DOHH2 (cell line): ENCODE data around the gene TST.

Experiments used
- H3F3A ChIP-seq: fragments of 200-600 bp; sonication (generic), shearing (Covaris generic); 2 replicates; pipeline ENCODE4 v1.6.0; 2016; ENCODE audit warnings: antibody characterized with exemption, mild to moderate bottlenecking; ENCODE audit not compliant: control insufficient read depth, insufficient read depth
- H3K27ac ChIP-seq: fragments of 200-600 bp; sonication (generic); 2 replicates; pipeline ENCODE4 v1.5.1; 2014; ENCODE audit warnings: low read depth, mild to moderate bottlenecking, low read length, moderate library complexity
- H3K27me3 ChIP-seq: fragments of 200-600 bp; sonication (generic); 2 replicates; pipeline ENCODE4 v1.6.1; 2014; ENCODE audit warnings: mild to moderate bottlenecking, low read length, mixed read lengths; ENCODE audit not compliant: control insufficient read depth
- H3K36me3 ChIP-seq: fragments of 200-600 bp; sonication (generic); 2 replicates; pipeline ENCODE4 v1.6.1; 2014; ENCODE audit warnings: mild to moderate bottlenecking, low read length, moderate library complexity, mixed read lengths; ENCODE audit not compliant: control insufficient read depth
- H3K4me1 ChIP-seq: fragments of 200-600 bp; sonication (generic); 2 replicates; pipeline ENCODE4 v1.6.1; 2014; ENCODE audit warnings: mild to moderate bottlenecking, low read length, mixed read lengths; ENCODE audit not compliant: control insufficient read depth
- H3K4me2 ChIP-seq: fragments of 200-600 bp; sonication (generic); 2 replicates; pipeline ENCODE4 v1.6.0; 2014; ENCODE audit warnings: mild to moderate bottlenecking, low read length, moderate library complexity
- H3K4me3 ChIP-seq: fragments of 200-600 bp; sonication (generic); 2 replicates; pipeline ENCODE4 v1.5.1; 2014; ENCODE audit warnings: mild to moderate bottlenecking, low read length, mixed read lengths
- H3K79me2 ChIP-seq: fragments of 200-600 bp; sonication (generic); 2 replicates; pipeline ENCODE4 v1.6.1; 2014; ENCODE audit warnings: mild to moderate bottlenecking, low read length, mixed read lengths; ENCODE audit not compliant: control insufficient read depth
- H3K9me2 ChIP-seq: fragments of 200-600 bp; sonication (generic); replicated peaks from 2 replicates; pipeline ENCODE4 v1.6.1; 2014; ENCODE audit warnings: mild to moderate bottlenecking, low read length, mixed read lengths; ENCODE audit not compliant: control insufficient read depth
- H3K9me3 ChIP-seq: fragments of 200-600 bp; sonication (generic); 2 replicates; pipeline ENCODE4 v1.6.1; 2014; ENCODE audit warnings: antibody characterized with exemption, low read length, mixed read lengths; ENCODE audit not compliant: control insufficient read depth, insufficient read depth
- H4K20me1 ChIP-seq: fragments of 200-600 bp; sonication (generic); 2 replicates; pipeline ENCODE4 v1.6.0; 2014; ENCODE audit warnings: low read depth, mild to moderate bottlenecking, antibody characterized with exemption, low read length, moderate library complexity; ENCODE audit not compliant: control insufficient read depth, insufficient read depth
- CTCF ChIP-seq: fragments of 200-600 bp; sonication (generic); IDR thresholded peaks from one replicate; pipeline ENCODE4 v1.5.1; 2014; ENCODE audit warnings: antibody characterized with exemption, mild to moderate bottlenecking, low read depth, low read length; ENCODE audit not compliant: poor library complexity, severe bottlenecking
- EZH2phosphoT487 ChIP-seq: fragments of 200-600 bp; sonication (generic); IDR thresholded peaks from 2 replicates; pipeline ENCODE4 v1.6.1; 2017; ENCODE audit warnings: borderline replicate concordance, mild to moderate bottlenecking, antibody characterized with exemption, low read length, moderate library complexity, mixed read lengths

TST gene

GRCh38 chr22:37056246-37056645 is 37.0 kb upstream of the TST start:
- Histone ChIP-seq H3K79me2 (no peaks in the 10 kb centered on the region), H4K20me1 (no peaks in the 10 kb centered on the region), H3K4me1 (peaks cover 9% of the 10 kb centered on the region), H3K4me3 (no peak overlapping the region), H3F3A (no peaks in the 10 kb centered on the region), H3K9me3 (no peaks in the 10 kb centered on the region), H3K36me3 (no peaks in the 10 kb centered on the region), H3K4me2 (no peak overlapping the region), H3K9me2 (no peaks in the 10 kb centered on the region), H3K27me3 (no peaks in the 10 kb centered on the region), H3K27ac (no peak overlapping the region)
- TF ChIP-seq EZH2phosphoT487 = no peak
- no peak for TF ChIP-seq CTCF

GRCh38 chr22:37054600-37055365 is 35.5 kb upstream of the TST start:
- Histone ChIP-seq H3K27ac (no peak overlapping the region), H3K4me1 (peaks cover 10% of the 10 kb centered on the region), H3K27me3 (peaks cover 4% of the 10 kb centered on the region; the same call in 1 of the 2 replicates), H3K4me3 (no peak overlapping the region), H4K20me1 (no peaks in the 10 kb centered on the region), H3K36me3 (no peaks in the 10 kb centered on the region), H3K79me2 (no peaks in the 10 kb centered on the region), H3K9me3 (no peaks in the 10 kb centered on the region), H3K4me2 (no peak overlapping the region), H3K9me2 (no peaks in the 10 kb centered on the region), H3F3A (no peaks in the 10 kb centered on the region)
- no peak for TF ChIP-seq CTCF
- TF ChIP-seq EZH2phosphoT487 = no peak

GRCh38 chr22:37054056-37054395 is 34.8 kb upstream of the TST start:
- no peak for TF ChIP-seq CTCF
- TF ChIP-seq EZH2phosphoT487 = no peak
- Histone ChIP-seq H3K4me1 (peaks cover 10% of the 10 kb centered on the region), H3K36me3 (no peaks in the 10 kb centered on the region), H3K27ac (no peak overlapping the region), H3K27me3 (peaks cover 4% of the 10 kb centered on the region; the same call in 1 of the 2 replicates), H3K79me2 (no peaks in the 10 kb centered on the region), H3K4me2 (no peak overlapping the region), H3K9me3 (no peaks in the 10 kb centered on the region), H3K4me3 (no peak overlapping the region), H3K9me2 (no peaks in the 10 kb centered on the region), H3F3A (no peaks in the 10 kb centered on the region), H4K20me1 (no peaks in the 10 kb centered on the region)
